Measurements from ENCODE around the gene STUM.
"Not testable (repeated sequence)": the region's sequence is repeated elsewhere in the genome, so short reads cannot be mapped to it uniquely, and the experiment has no call there.

STUM gene

GRCh38 chr1:226607268-226607660, 58.7 kb downstream of the STUM start:
- DNase-seq (ENCODE audit: low read depth): no peak
- no peak for TF ChIP-seq CTCF (IDR thresholded peaks at IDR 0.05; ENCODE audit: control insufficient read depth, extremely low read depth, insufficient read depth)
- H3K4me3 ChIP-seq (ENCODE audit: low read depth, low read length): no peak overlapping the region

DNA sequence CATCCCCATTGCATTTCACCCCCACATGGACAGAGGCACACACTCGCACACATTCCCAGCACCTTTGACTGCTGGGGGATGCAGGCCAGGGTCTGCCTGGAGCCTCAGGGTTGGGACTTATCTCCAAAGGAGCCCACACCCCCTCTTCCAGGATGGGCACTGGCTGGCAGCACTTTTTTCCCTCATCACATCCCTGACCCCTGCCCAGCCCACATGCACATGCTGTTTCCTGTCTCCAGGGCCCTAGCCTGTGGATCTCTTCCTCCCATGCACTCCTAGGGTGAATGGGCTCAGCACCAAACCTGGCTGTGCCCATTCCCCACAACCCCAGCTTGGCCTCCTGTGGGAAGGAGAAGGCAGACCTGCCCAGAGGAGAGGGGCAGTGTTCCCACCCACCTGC, 59.3 kb downstream of the STUM start:
- TF ChIP-seq CTCF (IDR thresholded peaks at IDR 0.05; ENCODE audit: control insufficient read depth, extremely low read depth, insufficient read depth): no peak
- DNase-seq (ENCODE audit: low read depth): no peak
- H3K4me3 ChIP-seq (ENCODE audit: low read depth, low read length): no peak overlapping the region

DNA sequence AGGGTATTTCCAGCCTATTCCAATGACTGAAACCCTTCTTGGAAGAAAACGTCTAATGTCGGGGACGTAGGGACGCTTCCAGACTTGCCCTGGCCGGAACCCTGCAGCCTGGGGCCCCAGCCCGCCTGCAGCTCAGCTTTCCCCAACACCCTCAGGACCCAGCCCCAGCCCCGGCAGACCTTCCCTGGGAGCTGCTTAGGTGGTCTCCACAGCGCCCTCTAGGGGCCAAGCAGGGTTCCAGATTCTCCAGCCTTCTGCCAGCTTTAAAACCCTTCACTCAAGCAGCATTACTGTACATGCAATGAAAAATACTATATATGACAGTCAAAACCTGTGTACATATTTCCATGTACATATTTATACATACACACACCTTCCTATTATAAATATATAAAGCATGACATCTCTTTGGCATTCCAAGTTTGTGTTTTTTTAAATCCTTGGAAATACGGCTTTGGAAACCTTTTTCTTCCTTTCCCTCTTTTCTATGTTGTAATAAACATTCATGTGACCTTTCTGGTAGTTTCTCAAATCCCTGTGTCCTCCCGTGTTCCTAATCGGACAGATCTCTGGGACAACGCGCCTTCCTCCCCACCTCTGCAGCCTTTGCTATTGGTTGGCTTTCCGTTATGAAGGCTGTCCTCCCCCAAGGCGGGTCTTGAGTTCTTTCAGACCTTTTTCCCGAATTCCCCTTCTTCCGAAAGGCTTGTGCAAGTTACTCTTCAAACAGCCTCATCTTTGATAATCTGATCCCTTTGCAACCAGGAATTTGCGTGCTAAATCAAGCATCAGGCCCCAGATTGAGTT, 60.3 kb downstream of the STUM start:
- peak; percentile 82 for TF ChIP-seq CTCF (IDR thresholded peaks at IDR 0.05; ENCODE audit: control insufficient read depth, extremely low read depth, insufficient read depth)
- H3K4me3 ChIP-seq (ENCODE audit: low read depth, low read length): no peak overlapping the region
- DNase-seq (ENCODE audit: low read depth): peak; percentile 32

GRCh38 chr1:226609836-226610455, 61.4 kb downstream of the STUM start:
- no peak for DNase-seq (ENCODE audit: low read depth)
- TF ChIP-seq CTCF (IDR thresholded peaks at IDR 0.05; ENCODE audit: control insufficient read depth, extremely low read depth, insufficient read depth): no peak
- no peak overlapping the region for H3K4me3 ChIP-seq (ENCODE audit: low read depth, low read length)

DNA sequence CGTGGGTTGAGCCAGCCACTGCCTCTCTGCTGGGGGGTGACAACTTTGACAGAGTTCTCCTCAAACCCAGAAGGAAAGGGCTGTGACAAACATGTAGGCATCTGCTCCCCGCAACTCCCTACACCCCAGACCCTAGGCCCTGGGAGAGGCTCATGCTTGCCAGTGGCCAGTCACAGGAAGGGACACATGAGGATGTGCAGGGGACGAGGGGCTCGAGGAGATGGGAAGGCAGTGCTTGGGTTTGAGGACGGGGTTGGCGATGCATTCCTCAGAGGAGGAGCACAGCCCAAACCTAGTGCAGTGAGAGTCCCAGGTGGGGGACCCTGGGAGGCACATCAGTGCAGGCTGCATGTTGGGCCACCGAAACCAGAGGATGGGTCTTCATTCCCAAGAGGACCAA, 62.1 kb downstream of the STUM start:
- H3K4me3 ChIP-seq (ENCODE audit: low read depth, low read length): no peak overlapping the region
- DNase-seq (ENCODE audit: low read depth): no peak
- TF ChIP-seq CTCF (IDR thresholded peaks at IDR 0.05; ENCODE audit: control insufficient read depth, extremely low read depth, insufficient read depth): no peak

- TF ChIP-seq CTCF (IDR thresholded peaks at IDR 0.05; ENCODE audit: control insufficient read depth, extremely low read depth, insufficient read depth): no peak
- H3K4me3 ChIP-seq (ENCODE audit: low read depth, low read length): no peak overlapping the region
- DNase-seq (ENCODE audit: low read depth): no peak
Observed at GRCh38 chr1:226611301-226611700, 62.7 kb downstream of the STUM start.

GRCh38 chr1:226611980-226612379, 63.4 kb downstream of the STUM start:
- DNase-seq (ENCODE audit: low read depth); H3K4me3 ChIP-seq (ENCODE audit: low read depth, low read length): not testable (repeated sequence)

All from LNCaP clone FGC (cell line).